AG10803 (cell line): ENCODE results near the gene CARMIL3.

Experiments used
- DNase-seq: peaks from one replicate; pipeline ENCODE4 v3.0.0; 2010; ENCODE audit warnings: low read depth
- H3K4me3 ChIP-seq: 2 replicates; pipeline ENCODE4 v1.5.1; 2011; ENCODE audit warnings: mild to moderate bottlenecking, low read length, control low read depth
- TF ChIP-seq, protein P1 (sequence below): conservative IDR thresholded peaks from 2 replicates; pipeline ENCODE4 v1.5.1; 2011; ENCODE audit warnings: mild to moderate bottlenecking, low read length, control low read depth, inconsistent platforms

Gene CARMIL3

DNA sequence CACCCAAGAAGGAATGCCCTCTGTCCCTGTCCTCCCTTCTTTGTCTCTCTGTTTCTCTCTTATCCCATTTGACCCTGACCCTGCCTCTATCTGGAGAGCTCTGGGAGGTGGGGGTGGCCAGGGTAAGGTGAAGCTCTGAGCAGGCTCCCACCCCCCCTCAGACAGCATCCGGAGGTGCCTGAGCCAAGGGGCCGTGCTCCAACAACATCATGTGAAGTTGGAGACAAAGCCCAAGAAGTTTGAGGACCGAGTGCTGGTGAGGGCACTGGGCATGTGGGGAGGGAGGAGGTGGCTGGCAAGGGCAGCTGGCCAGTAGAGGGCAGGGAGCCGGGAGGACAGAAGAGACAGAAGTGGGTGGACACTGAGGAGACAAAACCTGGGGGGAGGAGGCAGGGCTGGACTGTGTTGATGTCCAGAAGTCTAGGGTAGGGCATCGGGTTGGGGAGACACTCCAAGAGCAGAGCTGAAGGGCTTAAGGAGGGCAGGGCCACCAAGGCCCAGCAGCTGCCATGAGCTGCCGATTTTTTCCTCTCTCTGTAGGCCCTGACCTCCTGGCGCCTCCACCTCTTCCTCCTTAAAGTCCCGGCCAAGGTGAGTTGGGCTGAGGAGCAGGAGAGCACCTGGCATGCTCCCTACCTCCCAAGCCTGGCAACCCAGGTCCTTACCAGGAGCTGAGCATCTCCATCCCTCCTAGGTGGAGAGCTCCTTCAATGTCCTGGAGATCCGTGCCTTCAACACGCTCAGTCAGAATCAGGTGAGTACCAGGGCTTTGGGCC, 1.9 kb downstream of the CARMIL3 start:
- no peak for DNase-seq
- TF ChIP-seq, protein P1, sequence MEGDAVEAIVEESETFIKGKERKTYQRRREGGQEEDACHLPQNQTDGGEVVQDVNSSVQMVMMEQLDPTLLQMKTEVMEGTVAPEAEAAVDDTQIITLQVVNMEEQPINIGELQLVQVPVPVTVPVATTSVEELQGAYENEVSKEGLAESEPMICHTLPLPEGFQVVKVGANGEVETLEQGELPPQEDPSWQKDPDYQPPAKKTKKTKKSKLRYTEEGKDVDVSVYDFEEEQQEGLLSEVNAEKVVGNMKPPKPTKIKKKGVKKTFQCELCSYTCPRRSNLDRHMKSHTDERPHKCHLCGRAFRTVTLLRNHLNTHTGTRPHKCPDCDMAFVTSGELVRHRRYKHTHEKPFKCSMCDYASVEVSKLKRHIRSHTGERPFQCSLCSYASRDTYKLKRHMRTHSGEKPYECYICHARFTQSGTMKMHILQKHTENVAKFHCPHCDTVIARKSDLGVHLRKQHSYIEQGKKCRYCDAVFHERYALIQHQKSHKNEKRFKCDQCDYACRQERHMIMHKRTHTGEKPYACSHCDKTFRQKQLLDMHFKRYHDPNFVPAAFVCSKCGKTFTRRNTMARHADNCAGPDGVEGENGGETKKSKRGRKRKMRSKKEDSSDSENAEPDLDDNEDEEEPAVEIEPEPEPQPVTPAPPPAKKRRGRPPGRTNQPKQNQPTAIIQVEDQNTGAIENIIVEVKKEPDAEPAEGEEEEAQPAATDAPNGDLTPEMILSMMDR: no peak
- no peak overlapping the region for H3K4me3 ChIP-seq

DNA sequence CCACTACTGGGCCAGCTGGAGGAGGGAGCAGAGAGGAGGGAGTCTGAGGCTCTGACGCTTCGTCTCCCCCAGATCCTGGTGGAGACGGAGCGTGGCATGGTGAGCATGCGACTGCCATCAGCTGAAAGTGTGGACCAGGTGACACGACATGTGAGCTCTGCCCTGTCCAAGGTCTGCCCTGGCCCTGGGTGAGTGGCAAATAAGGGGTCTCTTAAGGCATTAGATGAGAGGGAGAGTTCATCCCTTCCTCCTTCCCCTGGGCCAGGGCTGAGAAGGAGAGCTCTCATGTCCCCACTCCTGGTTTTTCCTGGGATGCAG, 2.5 kb downstream of the CARMIL3 start:
- H3K4me3 ChIP-seq: no peak overlapping the region
- TF ChIP-seq, protein P1: no peak
- no peak for DNase-seq

- no peak overlapping the region for H3K4me3 ChIP-seq
- DNase-seq: no peak
- TF ChIP-seq, protein P1: no peak
Measured at GRCh38 chr14:24054646-24055045, 2.8 kb downstream of the CARMIL3 start.

- no peak overlapping the region for H3K4me3 ChIP-seq
- TF ChIP-seq, protein P1: no peak
- no peak for DNase-seq
Measured at GRCh38 chr14:24055971-24056799, 4.4 kb downstream of the CARMIL3 start.

GRCh38 chr14:24056800-24057184, 5.0 kb downstream of the CARMIL3 start:
- no peak overlapping the region for H3K4me3 ChIP-seq
- DNase-seq: no peak
- TF ChIP-seq, protein P1: no peak

DNA sequence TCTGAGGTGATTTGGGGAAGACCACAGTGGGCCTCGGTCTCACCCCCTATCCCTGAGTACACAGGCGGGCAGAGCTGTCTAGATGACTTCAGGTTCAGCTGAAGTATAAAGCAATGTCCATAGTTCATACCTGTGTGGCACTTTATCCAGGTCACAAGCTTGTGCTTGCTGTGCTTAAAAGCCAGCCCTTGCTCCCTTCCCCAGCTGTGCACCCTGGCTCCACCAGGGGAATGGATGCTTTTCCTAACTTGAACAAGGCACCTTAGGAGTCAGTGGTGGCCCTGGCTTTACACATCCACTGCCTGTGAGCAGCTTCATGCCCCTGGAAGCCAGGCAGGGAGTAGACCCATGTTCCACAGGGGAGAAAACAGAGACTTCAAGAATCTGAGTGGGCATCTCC, 5.5 kb downstream of the CARMIL3 start:
- TF ChIP-seq, protein P1: no peak
- DNase-seq: no peak
- H3K4me3 ChIP-seq: no peak overlapping the region

GRCh38 chr14:24057867-24058259, 6.1 kb downstream of the CARMIL3 start:
- H3K4me3 ChIP-seq: no peak overlapping the region
- no peak for DNase-seq
- TF ChIP-seq, protein P1: no peak
